MM.1S (cell line): ENCODE results near the gene LIN28B.

ENCODE experiments used
- DNase-seq: peaks from one replicate; pipeline ENCODE4 v3.0.0-alpha.2; 2015
- H2AFZ ChIP-seq: fragments of 300-600 bp; sonication (generic); 2 replicates; pipeline ENCODE4 v1.6.0; 2016; ENCODE audit warnings: antibody characterized with exemption, low read length
- H3F3A ChIP-seq: fragments of 300-600 bp; sonication (generic); 2 replicates; pipeline ENCODE4 v1.6.1; 2016; ENCODE audit warnings: mild to moderate bottlenecking, antibody characterized with exemption, low read length, moderate library complexity, mixed read lengths; ENCODE audit not compliant: insufficient read depth
- H3K27ac ChIP-seq: fragments of 300-600 bp; sonication (generic); 2 replicates; pipeline ENCODE4 v1.5.1; 2016; ENCODE audit warnings: mild to moderate bottlenecking, low read length
- H3K27me3 ChIP-seq: fragments of 300-600 bp; sonication (generic); replicated peaks from 2 replicates; pipeline ENCODE4 v1.6.0; 2016; ENCODE audit warnings: low read length; ENCODE audit not compliant: insufficient read depth
- H3K36me3 ChIP-seq: fragments of 300-600 bp; sonication (generic); replicated peaks from 2 replicates; pipeline ENCODE4 v1.6.1; 2016; ENCODE audit warnings: mild to moderate bottlenecking, low read length, mixed read lengths; ENCODE audit not compliant: insufficient read depth
- H3K4me1 ChIP-seq: fragments of 300-600 bp; sonication (generic); 2 replicates; pipeline ENCODE4 v1.6.1; 2016; ENCODE audit warnings: low read length, mixed read lengths
- H3K4me2 ChIP-seq: fragments of 300-600 bp; sonication (generic); 2 replicates; pipeline ENCODE4 v1.6.0; 2016; ENCODE audit warnings: low read depth, low read length
- H3K4me3 ChIP-seq: fragments of 300-600 bp; sonication (generic); 2 replicates; pipeline ENCODE4 v1.5.1; 2016; ENCODE audit warnings: low read length, mixed read lengths
- H3K79me2 ChIP-seq: fragments of 300-600 bp; sonication (generic); 2 replicates; pipeline ENCODE4 v1.6.1; 2016; ENCODE audit warnings: mixed run types, low read length, mixed read lengths
- H3K9ac ChIP-seq: fragments of 300-600 bp; sonication (generic); 2 replicates; pipeline ENCODE4 v1.6.1; 2016; ENCODE audit warnings: low read length, mixed read lengths
- H3K9me2 ChIP-seq: fragments of 300-600 bp; sonication (generic); replicated peaks from 2 replicates; pipeline ENCODE4 v1.6.1; 2016; ENCODE audit warnings: mild to moderate bottlenecking, low read length, mixed read lengths; ENCODE audit not compliant: insufficient read depth
- H3K9me3 ChIP-seq: fragments of 300-600 bp; sonication (generic); replicated peaks from 2 replicates; pipeline ENCODE4 v1.6.1; 2016; ENCODE audit warnings: mild to moderate bottlenecking, low read length, mixed read lengths; ENCODE audit not compliant: insufficient read depth
- H4K20me1 ChIP-seq: fragments of 300-600 bp; sonication (generic); 2 replicates; pipeline ENCODE4 v1.6.1; 2016; ENCODE audit warnings: mild to moderate bottlenecking, low read length, moderate library complexity, mixed read lengths; ENCODE audit not compliant: insufficient read depth
- CTCF ChIP-seq: fragments of 300-600 bp; sonication (generic); IDR thresholded peaks from 2 replicates; pipeline ENCODE4 v1.5.1; 2016; ENCODE audit warnings: antibody characterized with exemption, low read length, mixed read lengths
- EZH2 ChIP-seq: fragments of 300-600 bp; sonication (generic); optimal IDR thresholded peaks from 2 replicates; pipeline ENCODE3; 2017; ENCODE audit warnings: low read depth, mild to moderate bottlenecking, antibody characterized with exemption, low read length, mixed read lengths
- EZH2phosphoT487 ChIP-seq: fragments of 300-600 bp; sonication (generic); IDR thresholded peaks from 2 replicates; pipeline ENCODE4 v1.6.1; 2018; ENCODE audit warnings: antibody characterized with exemption, low read length

The LIN28B gene

DNA sequence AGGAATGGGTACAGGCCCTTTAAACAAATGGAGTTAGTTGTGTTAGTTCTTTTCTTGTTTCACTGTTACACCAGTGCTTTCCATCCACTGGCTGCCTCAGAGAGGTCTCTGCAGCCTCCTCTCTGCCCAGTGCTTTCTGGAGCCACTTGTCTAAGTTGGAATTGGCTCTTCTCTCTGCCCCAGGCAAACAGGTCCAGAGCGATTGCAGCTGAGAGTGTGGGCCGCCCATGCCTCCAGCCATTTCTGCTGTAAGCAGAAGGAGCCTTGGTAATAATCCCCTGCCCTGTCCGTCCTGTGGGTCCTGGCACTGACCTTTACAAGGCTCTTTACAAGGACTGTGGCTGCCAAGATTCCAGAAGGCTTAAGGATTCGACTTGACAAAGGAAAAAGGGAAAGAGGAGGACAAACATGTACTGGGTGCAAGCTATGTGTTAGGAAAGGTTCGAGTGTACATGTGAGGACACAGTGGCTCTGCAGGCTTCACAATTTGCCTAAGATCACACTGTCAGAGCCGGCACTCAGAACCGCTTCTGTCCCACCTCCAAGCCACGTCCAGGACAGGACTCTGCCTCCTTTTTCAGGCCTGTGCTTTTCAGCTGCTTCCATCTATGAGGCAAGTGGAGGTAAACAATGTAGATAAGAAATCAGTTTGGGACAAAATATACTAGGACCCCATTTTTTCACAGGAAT is 134.4 kb downstream of the LIN28B start:
- Histone ChIP-seq H3K4me1 (no peaks in the 10 kb centered on the region), H3K27ac (no peak overlapping the region), H3K9me2 (no peaks in the 10 kb centered on the region), H2AFZ (no peak overlapping the region), H3K36me3 (no peaks in the 10 kb centered on the region), H3K4me3 (no peak overlapping the region), H4K20me1 (no peaks in the 10 kb centered on the region), H3F3A (no peaks in the 10 kb centered on the region), H3K79me2 (no peaks in the 10 kb centered on the region), H3K9me3 (no peaks in the 10 kb centered on the region), H3K4me2 (no peak overlapping the region), H3K27me3 (no peaks in the 10 kb centered on the region), H3K9ac (no peak overlapping the region)
- TF ChIP-seq EZH2phosphoT487 = no peak
- no peak for TF ChIP-seq CTCF
- no peak for TF ChIP-seq EZH2
- DNase-seq = no peak

DNA sequence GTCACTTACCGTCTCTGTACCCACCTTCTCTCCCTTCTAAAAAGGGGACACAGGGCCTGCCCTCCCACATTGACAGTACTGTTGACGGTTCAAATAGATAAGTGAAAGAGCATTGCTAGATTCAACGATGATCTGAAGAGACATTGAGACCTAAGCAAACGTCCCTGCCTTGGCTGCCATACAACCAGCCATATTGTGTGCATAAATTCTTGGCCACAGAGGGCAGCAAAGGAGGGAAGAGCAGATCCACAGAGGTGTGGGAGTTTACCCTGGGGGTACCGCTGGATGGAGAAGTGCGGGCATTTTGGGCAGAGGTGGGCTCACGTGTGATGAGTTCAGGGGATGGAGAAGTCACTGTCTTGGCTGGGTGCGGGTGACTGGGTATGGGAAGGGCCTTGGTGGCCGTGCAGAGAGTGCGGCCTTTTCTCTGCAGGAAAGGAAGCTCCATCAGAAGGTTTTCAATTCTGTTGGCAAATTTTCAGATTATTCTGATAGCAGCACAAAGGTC is 137.3 kb downstream of the LIN28B start:
- Histone ChIP-seq H3K27ac (no peak overlapping the region), H3F3A (no peaks in the 10 kb centered on the region), H3K79me2 (no peaks in the 10 kb centered on the region), H3K27me3 (no peaks in the 10 kb centered on the region), H3K9ac (no peak overlapping the region), H3K4me3 (no peak overlapping the region), H3K36me3 (no peaks in the 10 kb centered on the region), H3K9me2 (no peaks in the 10 kb centered on the region), H4K20me1 (no peaks in the 10 kb centered on the region), H3K4me1 (no peaks in the 10 kb centered on the region), H3K9me3 (no peaks in the 10 kb centered on the region), H2AFZ (no peak overlapping the region), H3K4me2 (no peak overlapping the region)
- DNase-seq = no peak
- TF ChIP-seq EZH2 (no peak), EZH2phosphoT487 (no peak), CTCF (no peak)

DNA sequence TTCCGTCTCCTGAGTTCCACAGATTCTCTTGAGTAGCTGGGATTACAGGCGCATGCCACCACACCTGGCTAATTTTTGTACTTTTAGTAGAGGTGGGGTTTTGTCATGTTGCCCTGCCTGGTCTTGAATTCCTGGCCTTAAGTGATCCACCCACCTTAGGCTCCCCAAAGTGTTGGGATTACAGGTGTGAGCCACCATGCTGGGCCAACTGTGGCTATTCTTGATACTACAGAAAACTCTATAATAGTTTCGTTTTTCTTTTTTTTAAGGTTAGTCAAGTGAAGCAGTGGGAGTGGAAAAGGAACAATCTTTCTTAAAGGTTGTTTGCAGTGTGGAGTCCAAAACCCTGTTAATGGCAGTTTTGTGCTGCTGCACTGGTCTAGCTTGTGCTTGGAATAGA is 138.2 kb downstream of the LIN28B start:
- Histone ChIP-seq H3K4me3 (no peak overlapping the region), H3K4me2 (no peak overlapping the region), H2AFZ (no peak overlapping the region), H3K4me1 (no peaks in the 10 kb centered on the region), H3K9me2 (no peaks in the 10 kb centered on the region), H3K9me3 (no peaks in the 10 kb centered on the region), H3K79me2 (no peaks in the 10 kb centered on the region), H4K20me1 (no peaks in the 10 kb centered on the region), H3K27ac (no peak overlapping the region), H3K27me3 (no peaks in the 10 kb centered on the region), H3K9ac (no peak overlapping the region), H3K36me3 (no peaks in the 10 kb centered on the region), H3F3A (no peaks in the 10 kb centered on the region)
- DNase-seq = no peak
- TF ChIP-seq EZH2 = no peak
- TF ChIP-seq EZH2phosphoT487 = no peak
- no peak for TF ChIP-seq CTCF
